Measurements from ENCODE around the gene EIF2S1.

DNA sequence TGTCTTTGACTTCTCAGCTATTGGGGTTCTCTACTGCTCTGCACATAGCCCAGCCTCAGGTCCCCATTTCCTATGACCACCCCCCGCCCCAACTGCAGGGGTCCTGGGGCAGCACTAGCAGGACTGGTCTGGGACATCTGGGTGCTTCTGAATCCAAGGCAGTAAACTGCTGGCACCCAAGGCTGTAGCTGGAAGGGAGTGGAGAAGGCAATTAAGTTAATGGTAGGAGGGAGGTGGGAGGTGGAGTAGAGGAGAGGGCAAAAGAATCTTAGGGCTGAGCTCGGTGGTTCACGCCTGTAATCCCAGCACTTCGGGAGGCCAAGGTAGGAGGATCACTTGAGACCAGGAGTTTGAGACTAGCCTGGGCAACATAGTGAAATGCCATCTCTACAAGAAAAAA is 40.3 kb downstream of the EIF2S1 start:
- TF ChIP-seq, protein P1, sequence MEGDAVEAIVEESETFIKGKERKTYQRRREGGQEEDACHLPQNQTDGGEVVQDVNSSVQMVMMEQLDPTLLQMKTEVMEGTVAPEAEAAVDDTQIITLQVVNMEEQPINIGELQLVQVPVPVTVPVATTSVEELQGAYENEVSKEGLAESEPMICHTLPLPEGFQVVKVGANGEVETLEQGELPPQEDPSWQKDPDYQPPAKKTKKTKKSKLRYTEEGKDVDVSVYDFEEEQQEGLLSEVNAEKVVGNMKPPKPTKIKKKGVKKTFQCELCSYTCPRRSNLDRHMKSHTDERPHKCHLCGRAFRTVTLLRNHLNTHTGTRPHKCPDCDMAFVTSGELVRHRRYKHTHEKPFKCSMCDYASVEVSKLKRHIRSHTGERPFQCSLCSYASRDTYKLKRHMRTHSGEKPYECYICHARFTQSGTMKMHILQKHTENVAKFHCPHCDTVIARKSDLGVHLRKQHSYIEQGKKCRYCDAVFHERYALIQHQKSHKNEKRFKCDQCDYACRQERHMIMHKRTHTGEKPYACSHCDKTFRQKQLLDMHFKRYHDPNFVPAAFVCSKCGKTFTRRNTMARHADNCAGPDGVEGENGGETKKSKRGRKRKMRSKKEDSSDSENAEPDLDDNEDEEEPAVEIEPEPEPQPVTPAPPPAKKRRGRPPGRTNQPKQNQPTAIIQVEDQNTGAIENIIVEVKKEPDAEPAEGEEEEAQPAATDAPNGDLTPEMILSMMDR (IDR thresholded peaks at IDR 0.05) = no peak
- TF ChIP-seq POLR2A (IDR thresholded peaks at IDR 0.05) (no peak), POLR2AphosphoS5 (IDR thresholded peaks at IDR 0.05) (no peak), EP300 (IDR thresholded peaks at IDR 0.05) (no peak)
